Smooth muscle cell (in vitro differentiated cells): ENCODE results near the gene ELMO1. TPM values are rescaled to one million over a fixed set of nuclear protein-coding genes. Genes with fewer than 3 reads are reported as not detected.

Source experiments
- DNase-seq: peaks from one replicate; lab custom pipeline; 2025; ENCODE audit not compliant: unreplicated experiment; lab: John Stamatoyannopoulos, UW
- H2AFZ ChIP-seq: fragments of 200-600 bp; sonication (generic); 2 replicates; pipeline ENCODE4 v1.6.0; 2016; ENCODE audit warnings: antibody characterized with exemption, low read depth, mild to moderate bottlenecking
- H3F3A ChIP-seq: fragments of 200-600 bp; sonication (generic); 2 replicates; pipeline ENCODE4 v1.6.0; 2017; ENCODE audit warnings: antibody characterized with exemption, low read depth
- H3K27ac ChIP-seq: fragments of 200-600 bp; sonication (generic); 2 replicates; pipeline ENCODE4 v1.5.1; 2016; ENCODE audit warnings: low read depth, mild to moderate bottlenecking
- H3K27me3 ChIP-seq: fragments of 200-600 bp; sonication (generic); 2 replicates; pipeline ENCODE4 v1.6.1; 2016; ENCODE audit warnings: low read depth, mild to moderate bottlenecking
- H3K36me3 ChIP-seq: fragments of 200-600 bp; sonication (generic); 2 replicates; pipeline ENCODE4 v1.5.1; 2016; ENCODE audit warnings: low read depth
- H3K4me1 ChIP-seq: fragments of 200-600 bp; sonication (generic); 2 replicates; pipeline ENCODE4 v1.5.1; 2016; ENCODE audit warnings: low read depth
- H3K4me2 ChIP-seq: fragments of 200-600 bp; sonication (generic); 2 replicates; pipeline ENCODE4 v1.6.0; 2016; ENCODE audit warnings: mild to moderate bottlenecking
- H3K4me3 ChIP-seq: fragments of 200-600 bp; sonication (generic); 2 replicates; pipeline ENCODE4 v1.5.1; 2016; ENCODE audit warnings: mild to moderate bottlenecking
- H3K79me2 ChIP-seq: fragments of 200-600 bp; sonication (generic); 2 replicates; pipeline ENCODE4 v1.6.0; 2016; ENCODE audit warnings: low read depth, mild to moderate bottlenecking
- H3K9ac ChIP-seq: fragments of 200-600 bp; sonication (generic); 2 replicates; pipeline ENCODE4 v1.6.0; 2016; ENCODE audit warnings: low read depth
- H3K9me3 ChIP-seq: fragments of 200-600 bp; sonication (generic); replicated peaks from 2 replicates; pipeline ENCODE4 v1.5.1; 2016; ENCODE audit warnings: low read depth
- H4K20me1 ChIP-seq: fragments of 200-600 bp; sonication (generic); 2 replicates; pipeline ENCODE4 v1.6.0; 2016; ENCODE audit warnings: low read depth
- CTCF ChIP-seq: fragments of 200-600 bp; sonication (generic); IDR thresholded peaks from 2 replicates; pipeline ENCODE4 v1.5.1; 2017; ENCODE audit warnings: borderline replicate concordance, mild to moderate bottlenecking, antibody characterized with exemption; ENCODE audit not compliant: insufficient read depth, poor library complexity, severe bottlenecking
- WGBS: methylation state at CpG from one replicate; pipeline ENCODE4 v1.1.7; 2016; ENCODE audit warnings: low lambda C conversion rate; 5-methylcytosine and 5-hydroxymethylcytosine counted together
- polyA plus RNA-seq: library from polyadenylated mRNA; unstranded; fragments of >200 nt; fragmentation: Nextera tagmentation; extraction: Ambion mirVana; gene quantifications from 2 replicates; pipeline ENCODE4 v1.2.1, GENCODE V29; 2016
- total RNA-seq: library from RNA; depleted of rRNA; stranded (reverse); fragments of >200 nt; gene quantifications from 2 replicates; pipeline ENCODE4 v1.2.3, GENCODE V29; 2014

The ELMO1 gene
- total and polyA plus RNA-seq, 2 experiments from 2014 or later = 8.2 to 36.0 TPM

DNA sequence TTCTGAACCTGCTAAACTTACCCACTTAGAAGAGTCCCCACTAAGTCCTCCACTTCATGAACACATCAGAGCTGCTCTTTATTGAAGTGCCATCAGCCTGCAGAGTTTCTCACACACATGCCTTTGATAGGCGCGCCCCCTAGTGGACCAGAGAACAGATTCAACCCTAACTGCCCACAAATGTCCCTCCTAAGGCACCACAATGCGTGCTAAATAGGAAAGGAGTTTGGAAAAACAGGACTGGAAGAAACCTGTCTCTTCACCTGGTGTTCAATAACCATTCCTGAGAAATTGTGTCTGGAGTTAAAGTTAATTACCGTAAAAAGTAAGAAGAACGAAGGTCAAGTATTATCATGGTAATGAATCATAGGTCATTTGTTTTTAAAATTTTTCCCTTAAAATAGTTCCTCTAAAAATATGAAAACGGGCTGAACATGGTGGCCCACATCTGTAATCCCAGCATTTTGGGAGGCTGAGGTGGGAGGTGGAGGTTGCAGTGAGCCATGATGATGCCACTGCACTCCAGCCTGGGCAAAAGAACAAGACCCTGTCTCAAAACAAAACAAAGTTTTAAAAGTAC, 249.7 kb downstream of the ELMO1 start:
- H3K4me2 ChIP-seq = no peak overlapping the region
- H2AFZ ChIP-seq = no peak overlapping the region
- no peaks in the 10 kb centered on the region for H3K4me1 ChIP-seq
- no peak overlapping the region for H3K27ac ChIP-seq
- peak; percentile 91 for TF ChIP-seq CTCF
- no peak overlapping the region for H3K9ac ChIP-seq
- no peaks in the 10 kb centered on the region for H4K20me1 ChIP-seq
- H3K9me3 ChIP-seq = no peaks in the 10 kb centered on the region
- no peak overlapping the region for H3K4me3 ChIP-seq
- H3K36me3 ChIP-seq = no peaks in the 10 kb centered on the region
- 40% methylated on average over 6 of the region's 6 CpGs for WGBS
- H3K79me2 ChIP-seq = no peaks in the 10 kb centered on the region
- DNase-seq = peak; percentile 23
- no peaks in the 10 kb centered on the region for H3F3A ChIP-seq
- no peaks in the 10 kb centered on the region for H3K27me3 ChIP-seq

GRCh38 chr7:37198041-37198905, 250.4 kb downstream of the ELMO1 start:
- Histone ChIP-seq H3K4me1 (no peaks in the 10 kb centered on the region), H3K79me2 (no peaks in the 10 kb centered on the region), H3K27me3 (no peaks in the 10 kb centered on the region), H3K36me3 (no peaks in the 10 kb centered on the region), H3K9ac (no peak overlapping the region), H3F3A (peaks cover 4% of the 10 kb centered on the region), H3K27ac (no peak overlapping the region), H3K4me3 (no peak overlapping the region), H3K9me3 (no peaks in the 10 kb centered on the region), H2AFZ (no peak overlapping the region), H4K20me1 (no peaks in the 10 kb centered on the region), H3K4me2 (no peak overlapping the region)
- 72% methylated on average over 10 of the region's 10 CpGs for WGBS
- no peak for TF ChIP-seq CTCF
- DNase-seq = no peak

DNA sequence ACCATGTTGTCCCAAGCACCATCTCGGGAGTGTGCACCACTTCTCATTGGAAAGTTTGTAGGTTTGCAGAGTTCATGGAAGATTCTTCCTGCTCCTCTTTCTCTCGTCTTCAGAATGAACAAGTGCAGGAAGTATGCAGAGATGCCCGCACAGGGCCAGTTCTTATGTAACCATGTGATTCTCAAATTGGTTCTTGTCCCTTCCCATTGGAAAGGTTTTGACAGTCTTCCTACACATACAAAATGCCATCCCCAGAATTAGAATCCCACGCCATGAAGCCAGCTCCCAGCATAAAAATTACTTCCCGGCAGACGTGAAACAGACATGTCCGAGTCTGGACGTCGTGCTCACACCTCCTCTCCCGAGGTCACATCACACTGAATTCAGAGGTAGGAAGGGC, 251.6 kb downstream of the ELMO1 start:
- TF ChIP-seq CTCF = no peak
- 92% methylated on average over 10 of the region's 10 CpGs for WGBS

More for the DNA sequence above, 251.6 kb downstream of the ELMO1 start:
- Histone ChIP-seq H3F3A (peaks cover 4% of the 10 kb centered on the region), H3K79me2 (no peaks in the 10 kb centered on the region), H3K4me1 (no peaks in the 10 kb centered on the region), H3K4me2 (no peak overlapping the region), H3K9me3 (no peaks in the 10 kb centered on the region), H2AFZ (no peak overlapping the region), H3K27ac (no peak overlapping the region), H3K27me3 (no peaks in the 10 kb centered on the region), H3K36me3 (no peaks in the 10 kb centered on the region), H4K20me1 (no peaks in the 10 kb centered on the region), H3K9ac (no peak overlapping the region), H3K4me3 (no peak overlapping the region)
- no peak for DNase-seq
